DND-41 (cell line): ENCODE results near the gene CPLX1.

Experiments
- ATAC-seq: fragments of 200-7000 bp; cut with Tn5 transposase; 3 replicates; pipeline ENCODE4 v1.9.1; 2021; ENCODE audit warnings: low read depth; ENCODE audit not compliant: insufficient read depth
- DNase-seq: peaks from one replicate; pipeline ENCODE4 v3.0.0-alpha.2; 2020
- H2AFZ ChIP-seq: 2 replicates; pipeline ENCODE4 v1.6.0; 2012; ENCODE audit warnings: low read depth, low read length
- H3K27ac ChIP-seq: 2 replicates; pipeline ENCODE4 v1.5.1; 2012; ENCODE audit warnings: low read length, inconsistent platforms
- H3K27me3 ChIP-seq: fragments of 200-600 bp; sonication (generic); 2 replicates; pipeline ENCODE4 v1.6.0; 2012; ENCODE audit warnings: low read length, mild to moderate bottlenecking, inconsistent platforms; ENCODE audit not compliant: insufficient read depth, poor library complexity
- H3K36me3 ChIP-seq: 2 replicates; pipeline ENCODE4 v1.5.1; 2012; ENCODE audit warnings: low read length, inconsistent platforms; ENCODE audit not compliant: insufficient read depth
- H3K4me1 ChIP-seq: 2 replicates; pipeline ENCODE4 v1.5.1; 2012; ENCODE audit warnings: mild to moderate bottlenecking, low read length; ENCODE audit not compliant: insufficient read depth
- H3K4me2 ChIP-seq: 2 replicates; pipeline ENCODE4 v1.6.0; 2012; ENCODE audit warnings: mild to moderate bottlenecking, moderate library complexity, low read length, inconsistent platforms; ENCODE audit not compliant: insufficient read depth
- H3K4me3 ChIP-seq, 2 experiments: fragments of 200-600 bp in 1 of 2; shearing (Covaris generic) in 1 of 2; 2 replicates each; pipeline ENCODE4 v1.5.1; 2012 to 2016; ENCODE audit warnings: inconsistent platforms in 2 of 2, low read length in 2 of 2, mild to moderate bottlenecking in 2 of 2, low read depth in 1 of 2, moderate library complexity in 1 of 2
- H3K79me2 ChIP-seq: 2 replicates; pipeline ENCODE4 v1.6.0; 2012; ENCODE audit warnings: low read length, inconsistent platforms; ENCODE audit not compliant: insufficient read depth
- H3K9ac ChIP-seq: 2 replicates; pipeline ENCODE4 v1.6.0; 2012; ENCODE audit warnings: low read depth, mild to moderate bottlenecking, inconsistent platforms, low read length, moderate library complexity
- H3K9me3 ChIP-seq: 2 replicates; pipeline ENCODE4 v1.5.1; 2012; ENCODE audit warnings: low read length, moderate library complexity, mild to moderate bottlenecking, inconsistent platforms; ENCODE audit not compliant: insufficient read depth, severe bottlenecking
- H4K20me1 ChIP-seq: 2 replicates; pipeline ENCODE4 v1.6.0; 2012; ENCODE audit warnings: low read length; ENCODE audit not compliant: insufficient read depth
- EZH2 ChIP-seq: IDR thresholded peaks from 3 replicates; pipeline ENCODE4 v1.6.1; 2012; ENCODE audit warnings: borderline replicate concordance, low read depth, mild to moderate bottlenecking, moderate library complexity, low read length, inconsistent platforms; ENCODE audit not compliant: severe bottlenecking
- TF ChIP-seq, protein P1 (sequence below): IDR thresholded peaks from 2 replicates; pipeline ENCODE4 v1.5.1; 2012; ENCODE audit warnings: borderline replicate concordance, low read length, moderate library complexity, mild to moderate bottlenecking; ENCODE audit not compliant: poor library complexity, severe bottlenecking; ENCODE audit errors: extremely low read depth

The CPLX1 gene

DNA sequence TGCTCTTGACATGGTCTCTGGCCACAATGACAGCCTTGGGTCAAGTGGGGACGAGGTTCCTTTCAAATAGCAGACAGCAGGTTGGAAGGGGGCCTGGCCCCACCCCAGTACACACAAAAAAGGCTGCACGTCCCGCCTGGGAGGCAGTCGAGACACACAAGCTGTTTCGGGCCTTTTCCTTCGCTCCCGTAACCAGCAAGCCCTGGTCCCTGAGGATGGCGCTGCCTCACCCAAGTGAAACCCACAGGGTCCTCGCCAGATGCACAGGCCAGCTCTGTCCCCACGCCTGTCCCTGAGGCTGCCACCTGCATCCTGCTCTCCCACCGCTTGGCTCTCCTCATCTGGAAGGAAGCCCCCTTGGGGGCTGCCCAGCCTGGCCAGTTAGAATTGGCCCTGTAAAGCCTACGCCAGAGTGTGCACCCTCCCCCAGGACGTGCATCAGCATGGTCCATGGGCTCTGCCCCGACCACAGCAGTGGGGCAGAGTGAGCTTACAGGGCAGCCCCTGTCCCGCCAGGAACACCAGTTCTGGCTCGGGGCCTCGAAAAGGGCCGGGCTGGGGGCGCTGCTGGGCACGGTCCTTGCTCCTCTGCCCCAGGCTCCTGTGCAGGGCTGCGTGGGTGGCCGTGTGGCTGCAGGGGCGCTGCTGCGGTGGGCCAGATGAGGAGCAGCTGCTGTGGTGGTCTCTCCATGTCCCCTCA lies 2.0 kb downstream of the CPLX1 start:
- H3K4me1 ChIP-seq: no peaks in the 10 kb centered on the region
- no peaks in the 10 kb centered on the region for H3K27me3 ChIP-seq
- DNase-seq: no peak
- H3K9ac ChIP-seq: no peak overlapping the region
- H2AFZ ChIP-seq: no peak overlapping the region
- no peaks in the 10 kb centered on the region; the same call in 1 of the 2 replicates for H4K20me1 ChIP-seq
- no peak overlapping the region for H3K27ac ChIP-seq
- H3K4me2 ChIP-seq: no peak overlapping the region
- H3K36me3 ChIP-seq: no peaks in the 10 kb centered on the region
- no peak overlapping the region for H3K4me3 ChIP-seq
- H3K79me2 ChIP-seq: no peaks in the 10 kb centered on the region
- ATAC-seq: no peak; the same call in 2 of the 3 replicates
- TF ChIP-seq, protein P1, sequence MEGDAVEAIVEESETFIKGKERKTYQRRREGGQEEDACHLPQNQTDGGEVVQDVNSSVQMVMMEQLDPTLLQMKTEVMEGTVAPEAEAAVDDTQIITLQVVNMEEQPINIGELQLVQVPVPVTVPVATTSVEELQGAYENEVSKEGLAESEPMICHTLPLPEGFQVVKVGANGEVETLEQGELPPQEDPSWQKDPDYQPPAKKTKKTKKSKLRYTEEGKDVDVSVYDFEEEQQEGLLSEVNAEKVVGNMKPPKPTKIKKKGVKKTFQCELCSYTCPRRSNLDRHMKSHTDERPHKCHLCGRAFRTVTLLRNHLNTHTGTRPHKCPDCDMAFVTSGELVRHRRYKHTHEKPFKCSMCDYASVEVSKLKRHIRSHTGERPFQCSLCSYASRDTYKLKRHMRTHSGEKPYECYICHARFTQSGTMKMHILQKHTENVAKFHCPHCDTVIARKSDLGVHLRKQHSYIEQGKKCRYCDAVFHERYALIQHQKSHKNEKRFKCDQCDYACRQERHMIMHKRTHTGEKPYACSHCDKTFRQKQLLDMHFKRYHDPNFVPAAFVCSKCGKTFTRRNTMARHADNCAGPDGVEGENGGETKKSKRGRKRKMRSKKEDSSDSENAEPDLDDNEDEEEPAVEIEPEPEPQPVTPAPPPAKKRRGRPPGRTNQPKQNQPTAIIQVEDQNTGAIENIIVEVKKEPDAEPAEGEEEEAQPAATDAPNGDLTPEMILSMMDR: no peak
- TF ChIP-seq EZH2: no peak
- H3K9me3 ChIP-seq: no peaks in the 10 kb centered on the region

DNA sequence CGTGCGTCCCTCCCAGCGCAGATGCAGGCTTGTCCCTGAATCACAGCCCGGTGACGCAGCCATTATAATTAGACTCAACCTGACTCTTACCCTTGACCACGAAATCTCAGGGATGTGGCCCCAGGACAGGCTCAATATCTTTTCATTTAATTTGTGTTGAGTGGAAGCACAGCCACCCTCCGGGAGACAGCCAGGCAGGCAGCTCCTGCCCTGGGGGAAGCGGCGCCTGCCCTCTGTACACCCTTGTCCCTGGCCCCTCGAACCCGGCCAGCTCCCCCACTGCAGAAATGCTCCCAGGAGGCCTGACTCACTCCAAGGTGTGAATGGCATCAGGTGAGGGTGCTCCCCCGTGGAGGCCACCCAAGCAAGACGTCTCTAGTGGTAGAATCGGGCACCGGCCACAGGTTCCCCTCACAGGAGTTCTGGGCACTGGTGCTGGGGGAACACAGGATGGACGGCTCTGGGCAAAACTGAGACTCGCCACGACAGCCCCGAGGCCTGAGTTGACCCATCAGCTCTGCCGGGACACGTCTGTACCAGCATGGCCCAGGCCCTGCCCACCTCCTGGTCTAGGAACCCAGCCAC lies 2.7 kb downstream of the CPLX1 start:
- Histone ChIP-seq H3K9me3 (no peaks in the 10 kb centered on the region), H3K36me3 (no peaks in the 10 kb centered on the region)

DNA sequence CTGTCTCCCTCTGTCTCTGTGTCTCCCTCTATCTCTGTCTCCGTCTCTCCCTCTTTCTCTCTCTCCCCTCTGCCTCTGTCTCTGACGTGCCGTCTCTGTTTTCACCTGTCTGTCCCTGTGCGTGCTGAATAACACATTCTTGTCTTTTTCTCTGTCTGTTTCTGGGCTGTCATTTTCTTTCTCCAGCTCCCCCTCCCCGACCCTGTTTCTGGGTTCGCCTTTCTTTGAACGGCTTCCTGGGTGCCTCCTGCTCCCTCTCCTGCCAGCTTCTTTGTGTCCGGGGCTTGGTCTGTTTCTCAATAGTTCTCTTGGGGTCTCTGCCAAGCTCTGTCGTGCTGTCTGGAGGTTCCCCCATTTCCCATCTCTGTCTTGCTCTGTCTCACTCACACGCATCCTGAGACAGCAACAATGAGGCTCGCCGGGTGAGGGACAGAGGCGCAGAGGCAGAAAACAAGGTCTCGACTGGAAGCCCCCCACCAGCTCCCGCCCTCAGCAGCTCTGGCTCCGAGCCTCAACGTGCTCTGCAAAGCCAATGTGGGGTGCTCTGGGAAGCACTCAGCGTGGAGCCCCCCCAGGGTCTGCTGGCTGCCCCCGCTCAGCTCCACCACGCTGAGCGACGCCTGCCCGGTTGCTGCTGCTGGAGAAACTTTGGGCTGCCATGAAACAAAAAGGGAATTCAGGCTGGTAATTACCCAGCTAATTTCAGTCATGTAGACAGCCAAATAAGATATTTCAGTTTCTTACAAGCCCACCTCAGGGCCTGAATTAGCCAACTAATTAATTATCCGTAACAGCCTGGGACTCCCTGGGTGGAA lies 3.4 kb downstream of the CPLX1 start:
- Histone ChIP-seq H3K9ac (no peak overlapping the region), H2AFZ (no peak overlapping the region), H3K4me1 (no peaks in the 10 kb centered on the region), H3K79me2 (no peaks in the 10 kb centered on the region), H3K27ac (no peak overlapping the region), H3K27me3 (no peaks in the 10 kb centered on the region), H3K4me2 (no peak overlapping the region), H3K9me3 (no peaks in the 10 kb centered on the region), H3K4me3 (no peak overlapping the region), H3K36me3 (no peaks in the 10 kb centered on the region), H4K20me1 (no peaks in the 10 kb centered on the region; the same call in 1 of the 2 replicates)
- ATAC-seq (no peak), DNase-seq (no peak)
- no peak for TF ChIP-seq EZH2
- TF ChIP-seq, protein P1: no peak

More for the DNA sequence above, 2.7 kb downstream of the CPLX1 start:
- H3K27ac ChIP-seq: no peak overlapping the region
- no peak overlapping the region for H2AFZ ChIP-seq
- ATAC-seq (no peak), DNase-seq (no peak)
- TF ChIP-seq EZH2: no peak
- TF ChIP-seq, protein P1: no peak
- no peak overlapping the region for H3K4me3 ChIP-seq
- no peak overlapping the region for H3K9ac ChIP-seq
- H3K4me1 ChIP-seq: no peaks in the 10 kb centered on the region
- no peaks in the 10 kb centered on the region; the same call in 1 of the 2 replicates for H4K20me1 ChIP-seq
- H3K27me3 ChIP-seq: no peaks in the 10 kb centered on the region
- H3K79me2 ChIP-seq: no peaks in the 10 kb centered on the region
- H3K4me2 ChIP-seq: no peak overlapping the region
